ENCODE measurements around the gene MCU. TPM values are rescaled to one million over a fixed set of nuclear protein-coding genes. Genes with fewer than 3 reads are reported as not detected.

The MCU gene
- total RNA-seq, 4 donors from 2014 or later, result 11.4 to 33.3 (median 24.9) TPM

GRCh38 chr10:72649291-72649690, 42.7 kb upstream of the MCU start:
- Histone ChIP-seq H3K9me3 (no peaks in the 10 kb centered on the region), H3K36me3 (no peaks in the 10 kb centered on the region), H3K4me3 (replicated peaks in 1 of 3) (no peak overlapping the region), H3K27me3 (no peaks in the 10 kb centered on the region), H3K27ac (no peak overlapping the region), H3K4me1 (no peaks in the 10 kb centered on the region)
- intact Hi-C loops (cut with DNase I), result no loop called here
- TF ChIP-seq POLR2A (IDR thresholded peaks at IDR 0.05) (no peak), CTCF (IDR thresholded peaks at IDR 0.05) (no peak)
- WGBS, 2 donors, result 75% methylated on average over 5 of the region's 5 CpGs
- DNase-seq, result no peak

GRCh38 chr10:72653383-72654096, 38.4 kb upstream of the MCU start:
- Histone ChIP-seq H3K27me3 (no peaks in the 10 kb centered on the region), H3K4me1 (no peaks in the 10 kb centered on the region), H3K36me3 (no peaks in the 10 kb centered on the region), H3K27ac (no peak overlapping the region), H3K9me3 (no peaks in the 10 kb centered on the region), H3K4me3 (replicated peaks in 1 of 3) (no peak overlapping the region)
- intact Hi-C loops (cut with DNase I), result no loop called here
- WGBS, 2 donors, result 84 to 90% methylated on average over 6 of the region's 6 CpGs
- DNase-seq, result no peak
- TF ChIP-seq POLR2A (IDR thresholded peaks at IDR 0.05), result no peak
- no peak for TF ChIP-seq CTCF (IDR thresholded peaks at IDR 0.05)

- Histone ChIP-seq H3K27ac (no peak overlapping the region), H3K9me3 (no peaks in the 10 kb centered on the region), H3K27me3 (no peaks in the 10 kb centered on the region), H3K4me1 (no peaks in the 10 kb centered on the region), H3K4me3 (replicated peaks in 1 of 3) (no peak overlapping the region), H3K36me3 (no peaks in the 10 kb centered on the region)
- intact Hi-C loops (cut with DNase I), result no loop called here
- TF ChIP-seq POLR2A (IDR thresholded peaks at IDR 0.05) (no peak), CTCF (IDR thresholded peaks at IDR 0.05) (no peak)
- no peak for DNase-seq
- 48 to 72% methylated on average over 3 of the region's 3 CpGs for WGBS, 2 donors
These were observed 37.2 kb upstream of the MCU start for GRCh38 chr10:72654720-72655119.

- no peaks in the 10 kb centered on the region for H3K9me3 ChIP-seq
- 88 to 89% methylated on average over 5 of the region's 5 CpGs for whole genome bisulfite sequencing, 2 donors
- no peak overlapping the region for H3K4me3 ChIP-seq (replicated peaks in 1 of 3)
- no peaks in the 10 kb centered on the region for H3K27me3 ChIP-seq
- no peaks in the 10 kb centered on the region for H3K36me3 ChIP-seq
- no peaks in the 10 kb centered on the region for H3K4me1 ChIP-seq
- TF ChIP-seq CTCF (IDR thresholded peaks at IDR 0.05), result no peak
- TF ChIP-seq POLR2A (IDR thresholded peaks at IDR 0.05), result no peak
- no peak overlapping the region for H3K27ac ChIP-seq
- no peak for DNase-seq
- intact Hi-C loops (cut with DNase I), result no loop called here
These were observed 33.1 kb upstream of the MCU start for GRCh38 chr10:72658696-72659400.

- intact Hi-C loops (cut with DNase I), result no loop called here
- no peak for DNase-seq
- TF ChIP-seq POLR2A (IDR thresholded peaks at IDR 0.05) (no peak), CTCF (IDR thresholded peaks at IDR 0.05) (no peak)
- Histone ChIP-seq H3K9me3 (no peaks in the 10 kb centered on the region), H3K27ac (no peak overlapping the region), H3K36me3 (no peaks in the 10 kb centered on the region), H3K27me3 (no peaks in the 10 kb centered on the region), H3K4me3 (replicated peaks in 1 of 3) (no peak overlapping the region), H3K4me1 (no peaks in the 10 kb centered on the region)
- 93 to 96% methylated on average over 8 of the region's 8 CpGs for WGBS, 2 donors
These were observed 32.2 kb upstream of the MCU start for GRCh38 chr10:72659694-72660093.
